ENCODE data around the gene AMPH.
"Not testable (repeated sequence)": the region's sequence is repeated elsewhere in the genome, so short reads cannot be mapped to it uniquely, and the experiment has no call there.

The AMPH gene

DNA sequence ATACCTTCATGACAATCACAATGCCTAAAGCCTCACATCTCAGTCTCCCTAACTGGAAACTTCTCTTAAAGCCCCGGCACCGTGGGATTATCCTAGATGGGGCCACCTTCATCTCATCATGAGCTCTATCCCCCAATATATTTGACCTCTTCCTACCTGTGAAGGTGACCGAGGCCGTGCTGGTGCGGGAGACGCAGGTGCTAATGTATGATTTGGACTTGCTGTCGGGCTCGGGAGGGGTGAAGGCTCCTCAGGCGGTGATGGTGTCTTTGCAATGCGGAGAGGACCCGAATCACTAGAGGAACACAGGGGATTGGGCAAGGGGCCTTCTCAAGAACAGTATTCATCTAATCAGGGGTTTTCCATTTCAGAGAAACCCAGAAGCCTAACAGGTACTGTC lies 168.4 kb downstream of the AMPH start:
- DNase-seq (ENCODE audit: low read depth), result no peak

DNA sequence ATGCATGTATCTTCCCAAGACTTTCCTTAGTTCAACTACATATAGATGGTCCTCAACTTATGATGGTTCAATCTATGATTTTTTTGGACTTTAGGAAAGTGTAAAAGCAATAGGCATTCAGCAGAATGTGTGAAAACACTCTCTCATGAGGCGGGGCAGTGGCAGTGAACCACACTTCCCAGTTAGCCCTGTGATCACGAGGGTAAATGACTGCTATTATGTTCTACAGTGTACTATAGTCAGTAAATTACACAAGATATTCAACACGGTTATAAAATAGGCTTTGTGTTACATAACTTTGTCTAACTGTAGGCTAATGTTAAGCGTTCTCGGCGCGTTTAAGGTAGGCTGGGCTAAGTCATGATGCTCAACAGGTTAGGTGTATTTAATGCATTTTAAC lies 169.3 kb downstream of the AMPH start:
- no peak for DNase-seq (ENCODE audit: low read depth)

DNA sequence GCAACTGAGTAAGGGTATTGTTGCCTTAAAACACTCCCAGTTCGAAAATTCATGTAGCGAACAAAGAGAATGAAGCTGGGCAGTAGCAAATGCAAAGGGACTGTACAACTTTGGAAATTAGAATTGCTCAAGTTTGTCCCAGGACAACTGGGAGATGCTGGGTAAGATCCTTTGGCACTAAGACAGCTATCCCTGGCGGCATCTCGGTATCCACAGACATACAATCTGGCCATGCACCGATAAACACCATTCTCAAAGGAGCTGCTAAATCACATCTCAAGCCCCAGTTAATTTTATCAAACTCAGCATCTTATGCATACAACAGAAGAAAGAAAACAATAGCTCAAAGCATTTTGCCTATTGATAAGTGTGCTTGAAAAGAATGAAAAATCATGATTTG lies 177.3 kb downstream of the AMPH start:
- no peak for DNase-seq (ENCODE audit: low read depth)

DNA sequence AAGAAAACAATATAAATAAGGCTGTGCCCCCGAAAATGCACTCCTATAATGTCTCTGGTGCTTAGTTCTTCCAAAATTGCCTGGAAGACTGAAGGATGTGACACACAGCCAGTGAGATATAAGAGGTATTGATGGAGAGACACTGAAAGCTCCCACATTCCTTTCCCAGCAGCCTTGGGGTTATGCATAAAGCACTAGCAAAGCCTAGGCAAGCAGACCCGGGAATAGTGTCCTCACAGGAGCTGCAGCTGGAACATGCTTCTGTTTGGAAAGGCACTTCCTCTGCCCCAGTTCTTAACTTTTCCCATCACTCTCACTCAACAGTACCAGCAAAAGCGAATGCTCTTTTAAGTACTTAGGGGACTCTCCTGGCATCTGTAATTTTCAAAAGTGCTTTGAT lies 178.0 kb downstream of the AMPH start:
- DNase-seq (ENCODE audit: low read depth), result no peak

DNA sequence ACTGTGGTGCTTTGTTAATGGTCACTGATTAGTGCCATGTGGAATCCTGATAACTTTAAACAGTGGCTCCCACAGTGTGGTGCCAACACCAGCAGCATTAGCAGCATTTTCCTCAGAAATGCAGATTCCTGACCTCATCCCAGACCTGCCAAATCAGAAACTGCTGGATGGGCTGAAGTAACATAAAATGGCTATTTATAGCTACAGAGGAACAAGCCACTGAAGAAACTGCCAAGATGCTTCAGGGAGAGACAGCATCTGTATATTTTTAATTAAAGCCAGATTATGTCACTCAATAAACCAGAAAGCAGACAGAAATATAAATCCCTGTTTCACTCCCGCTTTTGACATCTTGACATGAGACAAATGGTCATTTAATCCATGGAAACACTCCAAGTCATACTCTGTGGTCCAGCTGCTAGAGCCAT lies 178.5 kb downstream of the AMPH start:
- DNase-seq (ENCODE audit: low read depth), result no peak

DNA sequence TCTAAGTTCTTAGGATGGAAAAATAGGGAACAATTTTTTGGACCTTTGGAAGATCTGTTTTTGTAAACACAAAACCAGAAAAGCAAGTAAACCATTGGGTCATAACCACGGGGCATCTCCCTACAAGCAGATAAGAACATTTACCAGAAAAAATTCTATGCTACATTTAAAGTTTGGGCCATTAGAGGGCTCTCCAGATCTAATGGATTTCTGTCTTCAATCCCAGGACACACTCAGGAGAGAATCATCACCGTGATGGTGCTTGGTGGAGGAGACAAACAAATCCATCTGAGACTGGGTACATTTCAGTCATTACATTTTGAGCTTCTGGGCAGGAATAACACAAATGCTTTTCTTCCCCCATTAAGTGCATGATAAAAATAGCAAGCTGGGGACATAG lies 179.3 kb downstream of the AMPH start:
- no peak for DNase-seq (ENCODE audit: low read depth)

DNA sequence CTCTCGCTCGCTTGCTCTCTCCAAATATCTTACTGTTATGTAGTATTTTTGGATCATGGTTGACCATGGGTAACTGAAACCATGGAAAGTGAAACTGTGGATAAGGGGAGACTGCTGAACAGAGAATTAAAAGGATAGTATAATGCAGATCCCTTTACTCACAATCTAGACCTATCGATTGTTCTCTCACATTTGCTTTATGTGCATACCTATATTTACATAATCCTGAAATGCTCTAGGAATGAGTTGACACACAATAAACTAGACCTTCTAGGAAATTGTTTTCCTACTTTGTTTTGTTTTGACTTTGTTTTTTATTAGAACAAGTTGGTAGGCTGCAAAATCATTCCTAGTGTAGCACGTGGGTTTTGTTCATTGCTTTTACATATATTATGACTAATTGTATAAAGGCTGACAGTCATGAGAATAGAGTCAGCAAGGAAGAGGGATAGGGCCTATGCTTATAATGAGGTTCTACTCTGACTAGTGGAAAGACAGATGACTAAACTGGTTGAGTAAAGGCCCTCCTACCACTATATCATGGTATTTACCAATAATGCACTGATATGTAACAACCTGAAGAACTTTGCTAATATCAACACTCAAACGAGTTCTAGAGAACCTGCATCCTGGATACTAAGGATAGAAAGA lies 182.5 kb downstream of the AMPH start:
- no peak for DNase-seq (ENCODE audit: low read depth)

DNA sequence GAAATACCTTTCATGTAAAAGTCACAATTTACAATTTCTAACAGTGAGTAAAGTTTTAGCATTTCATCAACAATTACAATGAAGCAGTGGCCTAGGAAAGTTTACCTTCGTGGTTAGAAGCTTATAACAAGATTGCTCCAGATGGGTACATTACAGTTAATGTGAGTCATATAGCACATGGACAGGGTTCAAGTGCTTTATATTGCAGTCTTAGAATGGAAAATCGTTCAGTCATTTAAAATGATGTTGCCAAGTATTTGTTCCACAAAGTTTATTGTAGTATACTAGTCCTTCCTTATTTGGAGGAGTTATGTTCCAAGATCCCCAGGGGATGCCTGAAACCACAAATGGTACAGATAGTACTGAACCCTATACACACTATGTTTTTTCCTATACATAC lies 183.1 kb downstream of the AMPH start:
- DNase-seq (ENCODE audit: low read depth), result no peak

DNA sequence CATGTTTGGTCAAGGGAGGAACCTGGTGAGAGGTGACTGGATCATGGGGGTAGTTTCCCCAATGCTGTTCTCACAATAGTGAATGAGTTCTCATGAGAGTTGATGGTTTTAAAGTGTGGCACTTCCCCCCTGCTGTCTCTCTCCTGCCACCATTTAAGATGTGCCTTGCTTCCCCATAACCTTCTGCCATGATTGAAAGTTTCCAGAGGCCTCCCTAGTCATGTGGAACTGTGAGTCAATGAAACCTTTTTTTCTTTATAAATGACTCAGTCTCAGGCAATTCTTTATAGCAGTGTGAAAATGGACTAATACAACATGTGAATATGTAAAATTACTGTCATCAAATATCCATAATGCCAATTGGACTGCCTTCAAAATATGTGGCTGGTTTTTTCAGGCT lies 192.2 kb downstream of the AMPH start:
- no peak for DNase-seq (ENCODE audit: low read depth)

DNA sequence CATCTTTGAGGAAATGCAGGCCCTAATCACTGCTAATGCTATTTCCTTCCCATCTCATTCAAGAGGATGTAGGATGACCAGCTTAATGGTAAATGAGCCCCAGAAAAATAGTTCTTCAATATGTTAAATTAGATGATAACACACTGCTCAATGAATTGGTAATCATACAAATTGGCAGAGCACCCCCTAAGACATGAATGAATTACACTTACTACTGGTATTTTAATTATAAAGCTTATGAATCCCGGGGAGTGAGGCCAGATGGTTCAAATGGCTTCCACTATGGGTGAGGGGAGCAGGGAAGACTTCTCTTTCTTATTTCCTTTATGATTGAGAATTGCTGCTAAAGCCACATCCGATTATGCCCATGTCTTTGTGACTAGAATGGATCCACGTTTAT lies 198.5 kb downstream of the AMPH start:
- DNase-seq (ENCODE audit: low read depth), result no peak

DNA sequence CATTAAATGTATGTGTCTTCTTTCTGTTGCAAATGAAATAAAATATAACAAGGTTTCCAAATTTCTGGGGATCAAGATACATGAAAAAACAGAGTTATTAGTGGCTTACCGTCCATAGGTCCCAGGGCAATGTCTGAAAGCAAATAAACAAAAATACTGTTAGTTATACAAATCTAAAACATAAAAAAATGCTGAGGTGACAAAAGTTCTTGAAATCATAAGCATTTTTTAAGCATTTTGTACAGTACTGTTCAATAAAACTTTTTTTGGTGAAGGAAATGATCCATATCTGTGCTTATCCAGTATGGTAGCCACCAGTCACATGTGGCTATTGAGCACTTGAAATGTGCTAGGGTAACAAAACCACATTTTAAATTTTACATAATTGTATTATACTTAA lies 199.1 kb downstream of the AMPH start:
- no peak for DNase-seq (ENCODE audit: low read depth)

DNA sequence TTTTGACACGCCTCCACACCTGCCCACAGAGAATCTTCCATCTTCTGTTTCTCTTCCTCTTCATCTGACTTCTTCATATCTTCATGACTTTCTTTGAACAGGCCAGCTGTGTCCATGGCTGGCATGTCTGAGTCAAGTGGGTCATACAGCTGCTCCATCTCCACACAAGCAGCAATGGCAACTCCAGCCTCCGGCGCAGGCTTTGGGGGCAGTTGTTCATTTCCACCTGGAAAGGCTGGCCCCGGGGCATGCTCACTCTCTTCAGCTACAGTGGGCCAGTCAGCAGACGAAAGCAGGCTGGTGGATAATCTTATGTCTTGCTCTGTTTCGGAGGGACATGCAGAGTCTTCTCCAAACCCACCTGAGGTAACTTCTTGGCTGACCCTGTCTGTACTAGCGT lies 202.1 kb downstream of the AMPH start:
- DNase-seq (ENCODE audit: low read depth), result no peak

DNA sequence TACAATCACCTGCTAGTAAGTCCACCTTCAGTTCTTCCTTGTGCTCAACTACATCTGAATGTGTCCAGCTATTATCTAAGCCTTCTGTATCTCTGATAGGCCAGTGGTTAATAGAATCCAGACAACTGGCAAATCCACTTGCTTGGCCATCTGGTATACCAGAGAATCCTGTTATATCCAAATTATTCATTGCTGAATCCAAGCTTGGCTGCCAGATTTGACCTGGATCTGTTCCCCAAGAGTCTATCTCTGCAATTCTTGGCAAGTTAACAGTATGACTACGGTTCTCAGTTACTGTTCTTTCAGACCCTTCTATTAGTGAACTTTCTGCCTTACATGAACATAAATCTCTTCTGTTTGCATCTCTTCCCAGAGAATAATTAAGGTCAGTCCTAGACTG lies 203.1 kb downstream of the AMPH start:
- DNase-seq (ENCODE audit: low read depth), result no peak

DNA sequence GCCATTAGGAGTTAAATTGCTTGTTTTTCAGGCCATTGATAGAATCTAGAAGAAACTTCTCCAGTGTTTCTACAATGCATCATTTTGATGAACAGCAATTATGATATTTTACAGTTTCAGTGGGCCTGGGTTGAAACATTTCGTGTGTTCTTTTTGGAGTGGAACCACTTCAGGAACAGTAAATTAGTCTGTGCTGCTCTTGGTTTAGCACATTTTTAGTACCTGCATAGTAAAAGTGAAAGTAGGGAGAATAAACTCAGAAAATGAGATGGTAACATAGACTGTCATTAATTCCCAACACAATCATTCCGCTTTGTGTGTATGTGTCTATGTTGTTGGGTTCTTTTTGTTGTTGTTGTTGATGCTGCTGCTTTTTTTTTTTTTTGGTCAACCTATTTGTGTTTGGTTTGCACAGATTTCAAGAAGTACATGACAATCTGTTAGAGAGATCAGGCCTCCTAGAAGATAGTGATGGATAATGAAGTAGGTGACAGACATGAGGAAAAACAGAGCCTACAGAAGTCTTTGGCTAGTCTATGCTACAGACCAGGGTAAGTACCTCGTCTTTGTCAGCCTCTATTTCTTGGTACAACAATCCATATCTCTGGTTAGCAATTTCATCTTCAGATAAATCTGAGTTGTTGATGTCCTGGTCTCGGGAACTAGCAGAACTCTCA lies 203.8 kb downstream of the AMPH start:
- no peak for DNase-seq (ENCODE audit: low read depth)

DNA sequence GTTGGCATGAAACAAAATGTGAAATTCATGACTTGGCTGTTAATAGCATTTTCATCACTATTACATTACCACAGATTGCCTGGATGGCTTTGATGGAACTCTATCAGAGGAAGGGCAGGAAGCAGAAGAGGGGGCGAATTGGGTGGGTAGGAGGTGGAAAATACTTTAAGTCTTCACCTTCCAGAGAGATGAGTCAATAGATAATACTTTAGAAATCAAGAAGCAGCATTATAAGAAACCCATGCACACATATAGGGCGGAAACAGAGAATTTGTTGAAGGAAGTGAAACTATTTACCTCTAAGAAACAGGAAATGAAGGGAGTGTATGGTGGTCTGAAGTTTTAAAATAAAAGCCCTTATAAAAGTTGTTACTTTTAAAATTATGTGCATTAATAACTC lies 205.7 kb downstream of the AMPH start:
- no peak for DNase-seq (ENCODE audit: low read depth)

DNA sequence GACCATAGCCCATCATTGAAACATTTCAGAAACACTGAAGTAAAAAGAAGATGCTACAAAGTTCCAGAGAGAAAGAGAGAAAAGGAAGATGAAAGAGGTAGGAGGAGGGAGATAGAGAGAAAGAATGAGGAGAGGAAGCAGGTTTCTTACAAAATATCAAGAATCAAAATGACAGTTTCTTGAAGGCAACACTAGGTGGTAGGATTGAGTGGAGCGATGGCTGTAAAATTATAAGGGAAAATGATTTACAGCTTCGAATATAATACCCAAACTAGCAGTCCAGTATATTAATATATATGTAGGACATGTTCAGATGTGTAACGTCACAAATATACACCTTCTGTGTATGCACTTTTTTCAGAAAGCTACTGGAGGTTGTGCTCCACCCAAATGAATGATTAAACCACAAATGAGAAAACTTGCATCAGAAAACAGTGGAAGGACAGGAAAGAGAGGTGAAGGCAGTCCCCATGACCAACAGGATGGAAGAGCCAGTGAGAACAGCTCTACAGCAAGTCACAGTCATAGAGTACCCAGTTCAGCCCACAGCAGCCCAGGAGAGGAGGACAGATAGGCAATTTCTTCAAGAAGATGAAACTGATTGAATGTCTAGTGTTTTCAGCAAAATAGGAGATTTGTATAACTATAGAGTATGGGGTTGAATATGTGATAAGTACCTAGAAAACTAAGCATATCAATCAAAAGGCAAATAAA lies 206.3 kb downstream of the AMPH start:
- DNase-seq (ENCODE audit: low read depth), result no peak

DNA sequence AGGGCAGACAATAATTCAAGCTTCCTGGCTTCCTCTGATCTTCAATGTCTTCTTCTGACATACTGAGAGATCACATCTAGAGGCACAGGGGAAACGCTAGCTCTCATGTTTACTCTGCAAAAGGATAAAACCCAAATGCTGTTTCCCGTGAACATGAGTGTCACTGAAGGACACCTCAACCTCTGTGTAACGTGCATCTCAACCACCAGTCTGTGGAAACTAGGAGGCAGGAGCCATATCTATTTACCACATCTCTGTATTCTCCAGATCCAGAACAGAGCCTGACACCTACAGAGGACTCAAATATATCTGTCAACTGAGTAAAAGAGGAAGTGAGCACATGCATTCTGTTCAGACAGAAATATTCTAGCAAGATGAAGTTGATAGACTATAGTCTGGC lies 217.4 kb downstream of the AMPH start:
- no peak for DNase-seq (ENCODE audit: low read depth)

DNA sequence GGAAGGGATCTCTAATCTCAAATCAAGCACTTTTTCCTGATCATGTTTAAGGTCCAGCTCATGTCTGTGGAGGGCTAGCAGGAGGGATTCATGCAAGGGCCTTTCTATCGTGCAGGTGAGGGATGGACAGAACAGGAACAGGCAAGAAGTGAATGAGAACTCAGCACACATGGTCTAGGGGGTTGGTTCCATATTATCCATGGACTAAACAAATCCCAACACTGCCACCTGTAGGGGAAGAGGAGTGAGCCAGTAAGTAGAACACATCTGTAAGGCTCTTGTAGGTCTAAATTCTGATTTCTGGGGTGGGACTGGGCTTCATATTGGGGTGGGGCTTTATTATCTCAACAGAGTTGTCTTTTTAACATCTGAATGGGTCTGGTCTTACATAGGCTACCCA lies 219.8 kb downstream of the AMPH start:
- DNase-seq (ENCODE audit: low read depth), result no peak

DNA sequence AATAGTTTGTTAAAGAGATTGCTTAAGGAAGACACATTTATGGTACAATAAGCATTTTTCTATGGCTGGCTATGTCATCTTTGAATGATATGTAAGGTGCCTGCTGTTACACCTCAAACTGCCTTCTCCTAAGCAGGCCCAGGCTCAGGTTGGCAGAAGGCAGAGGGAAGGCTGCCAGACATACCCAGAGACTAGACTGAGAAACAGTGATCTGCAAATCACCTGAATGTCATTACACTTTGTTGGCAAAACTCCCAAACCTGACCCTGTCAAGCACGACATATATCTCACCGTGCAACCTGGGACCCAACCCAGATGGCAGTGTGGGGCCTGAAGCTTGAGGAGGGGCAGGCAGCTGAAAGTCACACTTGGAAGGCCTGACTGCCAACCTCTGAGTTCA lies 221.1 kb downstream of the AMPH start:
- DNase-seq (ENCODE audit: low read depth), result no peak

DNA sequence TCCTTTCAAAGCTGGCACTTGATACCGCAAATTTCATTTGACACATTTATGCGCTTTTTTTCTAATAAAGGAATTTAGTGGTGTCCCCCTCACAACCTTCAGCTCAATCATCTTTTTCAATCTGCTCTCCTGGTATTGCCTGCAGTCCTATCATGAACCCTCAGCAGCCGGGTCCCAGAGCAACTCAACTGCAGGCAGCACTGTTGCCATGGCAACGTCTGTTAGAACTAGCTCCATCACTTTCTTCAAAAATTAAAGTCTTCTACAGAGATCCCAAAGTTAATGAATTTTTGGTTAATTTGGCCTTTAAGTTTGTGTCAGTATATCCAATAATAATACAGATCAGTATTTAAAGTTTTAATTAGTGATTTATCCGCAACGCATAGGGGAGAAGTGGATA lies 221.6 kb downstream of the AMPH start:
- no peak for DNase-seq (ENCODE audit: low read depth)

DNA sequence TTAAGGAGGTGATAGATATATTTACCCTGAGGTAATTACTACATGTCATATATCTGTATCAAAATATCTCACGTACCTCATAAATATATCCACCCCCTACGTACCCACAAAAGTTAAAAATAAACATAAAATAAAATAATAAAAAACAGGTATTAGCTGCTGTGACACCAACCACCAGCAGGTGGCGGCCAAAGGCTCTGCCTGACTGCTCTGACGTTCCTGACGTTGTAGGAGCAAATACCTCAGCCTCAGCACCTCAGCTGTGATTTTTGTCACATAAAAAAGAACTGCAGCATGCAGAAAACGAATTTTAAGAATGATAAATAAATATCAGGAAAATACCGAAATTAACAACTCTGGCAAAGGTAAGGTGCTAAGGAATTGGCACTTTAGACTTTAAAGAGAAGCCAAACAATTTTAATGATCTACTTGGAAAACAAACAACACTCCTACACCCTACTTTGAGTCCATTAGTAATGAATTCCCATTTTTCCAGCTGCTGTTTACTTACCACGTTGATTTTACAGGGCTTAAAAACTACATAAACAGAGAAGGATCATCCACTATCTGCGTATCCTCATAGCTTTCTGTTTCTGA lies 232.3 kb downstream of the AMPH start:
- DNase-seq (ENCODE audit: low read depth), result no peak

DNA sequence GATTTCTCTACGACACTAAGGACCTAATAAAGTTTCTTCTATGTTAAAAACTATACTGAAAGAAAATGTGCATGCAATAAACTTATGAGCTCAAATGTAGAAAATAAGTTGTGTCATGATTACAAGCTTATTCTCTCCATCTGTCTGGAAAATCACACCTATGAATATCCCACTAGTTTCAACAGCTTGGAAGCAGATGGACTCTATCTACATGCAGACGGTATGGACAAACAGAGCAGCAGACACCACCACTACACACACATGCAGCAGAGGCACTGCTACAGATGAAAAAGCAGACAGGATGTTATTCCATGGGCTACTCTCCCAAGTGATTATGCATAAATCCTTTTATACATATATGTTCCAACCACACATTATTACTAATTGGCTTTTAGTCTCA lies 234.3 kb downstream of the AMPH start:
- DNase-seq (ENCODE audit: low read depth), result no peak

DNA sequence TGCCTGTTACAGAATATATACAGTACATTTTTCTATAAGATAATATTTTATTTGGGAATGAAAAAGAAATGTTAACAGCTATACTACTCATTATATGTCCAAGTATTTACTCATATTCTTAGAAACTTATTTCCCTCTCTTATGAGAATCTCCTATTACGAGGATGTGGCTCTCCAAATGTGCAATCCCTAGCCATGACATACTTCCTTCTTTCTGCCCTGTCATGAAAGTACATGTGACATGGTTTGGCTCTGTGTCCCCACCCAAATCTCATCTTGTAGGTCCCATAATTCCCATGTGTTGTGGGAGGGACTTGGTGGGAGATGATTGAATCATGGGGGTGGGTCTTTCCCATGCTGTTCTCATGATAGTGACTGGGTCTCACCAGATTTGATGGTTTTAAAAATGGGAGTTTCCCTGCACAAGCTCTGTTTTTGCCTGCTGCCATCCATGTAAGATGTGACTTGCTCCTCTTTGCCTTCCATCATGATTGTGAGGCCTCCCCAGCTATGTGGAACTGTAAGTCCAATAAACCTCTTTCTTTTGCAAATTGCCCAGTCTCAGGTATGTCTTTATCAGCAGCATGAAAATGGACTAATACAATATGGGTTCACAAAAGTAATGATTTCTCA lies 235.1 kb downstream of the AMPH start:
- not testable (repeated sequence) for DNase-seq (ENCODE audit: low read depth)
